ENCODE data around the gene ANKS1B.

GRCh38 chr12:99695050-99695449, 289.7 kb downstream of the ANKS1B start:
- no peak for TF ChIP-seq CTCF (IDR thresholded peaks at IDR 0.05)
- TF ChIP-seq POLR2A (IDR thresholded peaks at IDR 0.05) = no peak

Data from thyroid gland (tissue), 4 donors.